CMK (cell line): ENCODE results near the gene ZBTB43.
"Not testable (repeated sequence)": the region's sequence is repeated elsewhere in the genome, so short reads cannot be mapped to it uniquely, and the experiment has no call there.

ENCODE experiments used
- DNase-seq: peaks from one replicate; pipeline ENCODE4 v3.0.0-alpha.2; 2010; ENCODE audit warnings: low read depth

Gene ZBTB43

GRCh38 chr9:126804696-126805553 lies at the start of gene ZBTB43:
TSS of gene ZBTB43 (plus strand) at chr9:126805040. CDS start at chr9:126832510, 27,470 bp downstream.
- DNase-seq: peak; percentile 91

GRCh38 chr9:126755317-126755875 lies 49.4 kb upstream of the ZBTB43 start:
- no peak for DNase-seq

GRCh38 chr9:126756238-126756637 lies 48.6 kb upstream of the ZBTB43 start:
- DNase-seq: no peak

- no peak for DNase-seq
Observed at GRCh38 chr9:126756876-126757415, 47.9 kb upstream of the ZBTB43 start.

- DNase-seq: no peak
Observed at GRCh38 chr9:126758916-126759585, 45.8 kb upstream of the ZBTB43 start.

- no peak for DNase-seq
Observed at GRCh38 chr9:126761274-126761673, 43.6 kb upstream of the ZBTB43 start.

GRCh38 chr9:126763130-126763764 lies 41.6 kb upstream of the ZBTB43 start:
- no peak for DNase-seq

GRCh38 chr9:126773004-126773607 lies 31.7 kb upstream of the ZBTB43 start:
- no peak for DNase-seq

GRCh38 chr9:126775926-126776325 lies 28.9 kb upstream of the ZBTB43 start:
- no peak for DNase-seq

- no peak for DNase-seq
Observed at GRCh38 chr9:126777733-126778132, 27.1 kb upstream of the ZBTB43 start.

- no peak for DNase-seq
Observed at GRCh38 chr9:126778141-126778540, 26.7 kb upstream of the ZBTB43 start.

- not testable (repeated sequence) for DNase-seq
Observed at GRCh38 chr9:126778696-126779095, 26.1 kb upstream of the ZBTB43 start.

- DNase-seq: peak; percentile 32
Observed at GRCh38 chr9:126781186-126782052, 23.4 kb upstream of the ZBTB43 start.

GRCh38 chr9:126782053-126782388 lies 22.8 kb upstream of the ZBTB43 start:
- DNase-seq: no peak

GRCh38 chr9:126783949-126784348 lies 20.9 kb upstream of the ZBTB43 start:
- no peak for DNase-seq

- no peak for DNase-seq
Observed at GRCh38 chr9:126784401-126784800, 20.4 kb upstream of the ZBTB43 start.

- not testable (repeated sequence) for DNase-seq
Observed at GRCh38 chr9:126784841-126785240, 20.0 kb upstream of the ZBTB43 start.

- no peak for DNase-seq
Observed at GRCh38 chr9:126788046-126788445, 16.8 kb upstream of the ZBTB43 start.

- no peak for DNase-seq
Observed at GRCh38 chr9:126788634-126789349, 16.0 kb upstream of the ZBTB43 start.

- no peak for DNase-seq
Observed at GRCh38 chr9:126790561-126790960, 14.3 kb upstream of the ZBTB43 start.
